Neutrophil (primary cell): ENCODE results near the gene SLC7A10.
A peak's percentile ranks its signal among the peaks of the same experiment; 100 is the strongest.

Experiments used
- H3K27ac ChIP-seq: fragments of 200-600 bp; sonication (generic); 2 replicates; pipeline ENCODE4 v1.5.1; 2016; ENCODE audit warnings: mild to moderate bottlenecking, moderate library complexity
- H3K27me3 ChIP-seq: fragments of 200-600 bp; sonication (generic); 2 replicates; pipeline ENCODE4 v1.6.0; 2016; ENCODE audit warnings: mild to moderate bottlenecking
- H3K36me3 ChIP-seq: fragments of 200-600 bp; sonication (generic); 2 replicates; pipeline ENCODE4 v1.5.1; 2017
- H3K4me1 ChIP-seq, 2 experiments: fragments of 200-600 bp in 1 of 2; sonication (generic) in 1 of 2; 1 replicate in 1 of 2; 2 replicates in 1 of 2; pipeline versions ENCODE4 v1.5.1 to v1.6.1; 2013 to 2016; ENCODE audit warnings: low read depth in 1 of 2, low read length in 1 of 2, mild to moderate bottlenecking in 1 of 2, moderate library complexity in 1 of 2; ENCODE audit not compliant: control insufficient read depth in 1 of 2, insufficient read depth in 1 of 2
- H3K4me3 ChIP-seq, 2 experiments: fragments of 200-600 bp in 1 of 2; sonication (generic) in 1 of 2; 1 replicate in 1 of 2; 2 replicates in 1 of 2; pipeline ENCODE4 v1.5.1; 2013 to 2016; ENCODE audit warnings: low read depth in 1 of 2, low read length in 1 of 2, mild to moderate bottlenecking in 1 of 2, moderate library complexity in 1 of 2
- H3K9me3 ChIP-seq: fragments of 200-600 bp; sonication (generic); 2 replicates; pipeline ENCODE4 v1.5.1; 2016
- CTCF ChIP-seq: fragments of 200-600 bp; sonication (generic); IDR thresholded peaks from 2 replicates; pipeline ENCODE4 v1.5.1; 2016; ENCODE audit warnings: antibody characterized with exemption

SLC7A10 gene

GRCh38 chr19:33225458-33225926 lies at the start of gene SLC7A10:
Gene SLC7A10 (minus strand): TSS chr19:33225850. CDS start chr19:33225703, 147 bp downstream.
- Histone ChIP-seq H3K9me3 (peaks cover 3% of the 10 kb centered on the region), H3K4me3 (peak within 1 kb of the TSS; percentile 62 to 79), H3K27me3 (peaks cover 66% of the 10 kb centered on the region), H3K36me3 (no peaks in the 10 kb centered on the region), H3K27ac (no peak within 1 kb of the TSS), H3K4me1 (peaks cover 16 to 24% of the 10 kb centered on the region in 2 experiments)
- no peak for TF ChIP-seq CTCF

- Histone ChIP-seq H3K9me3 (no peaks in the 10 kb centered on the region), H3K27ac (peak overlapping the region; percentile 62), H3K4me3 (no peak overlapping the region), H3K4me1 (peaks cover 48 to 49% of the 10 kb centered on the region in 2 experiments), H3K27me3 (no peaks in the 10 kb centered on the region), H3K36me3 (no peaks in the 10 kb centered on the region)
- no peak for TF ChIP-seq CTCF
These were observed 49.3 kb upstream of the SLC7A10 start for GRCh38 chr19:33274663-33275558.

GRCh38 chr19:33273881-33274662 lies 48.4 kb upstream of the SLC7A10 start:
- Histone ChIP-seq H3K27me3 (no peaks in the 10 kb centered on the region), H3K4me1 (peaks cover 46 to 49% of the 10 kb centered on the region in 2 experiments), H3K27ac (peak overlapping the region; percentile 62), H3K36me3 (no peaks in the 10 kb centered on the region), H3K4me3 (no peak overlapping the region), H3K9me3 (no peaks in the 10 kb centered on the region)
- no peak for TF ChIP-seq CTCF

- Histone ChIP-seq H3K4me3 (no peak overlapping the region), H3K27ac (peak overlapping the region; percentile 62), H3K9me3 (no peaks in the 10 kb centered on the region), H3K27me3 (no peaks in the 10 kb centered on the region), H3K36me3 (no peaks in the 10 kb centered on the region), H3K4me1 (peaks cover 46 to 49% of the 10 kb centered on the region in 2 experiments)
- no peak for TF ChIP-seq CTCF
These were observed 47.6 kb upstream of the SLC7A10 start for GRCh38 chr19:33273065-33273736.
